Left renal cortex interstitium (tissue), 4 donors: ENCODE measurements around the gene PILRB. TPM values are rescaled to one million over a fixed set of nuclear protein-coding genes. Genes with fewer than 3 reads are reported as not detected.
"Not testable (repeated sequence)": the region's sequence is repeated elsewhere in the genome, so short reads cannot be mapped to it uniquely, and the experiment has no call there.

ENCODE experiments used
- DNase-seq, 4 donors: peaks; one replicate each; pipeline ENCODE4 v3.0.0-alpha.2; 2013; ENCODE audit warnings: low read depth in 4 of 4, low spot score in 2 of 4, missing footprints in 1 of 4
- polyA plus RNA-seq, 4 donors: library from polyadenylated mRNA; unstranded; fragments of 120-200 nt; gene quantifications; one replicate each; pipeline ENCODE4 v1.2.1, GENCODE V29; 2013; ENCODE audit not compliant: insufficient read length in 4 of 4

PILRB gene
- polyA plus RNA-seq, 4 donors: 20.6 to 64.3 (median 42.5) TPM

GRCh38 chr7:100373870-100374598 lies 16.1 kb downstream of the PILRB start:
- DNase-seq: not testable (repeated sequence)

GRCh38 chr7:100374601-100375000 lies 16.7 kb downstream of the PILRB start:
- no peak for DNase-seq

GRCh38 chr7:100376066-100376465 lies 18.1 kb downstream of the PILRB start:
- no peak for DNase-seq

- no peak for DNase-seq
Measured at GRCh38 chr7:100378114-100378755, 20.3 kb downstream of the PILRB start.

GRCh38 chr7:100380196-100380595 lies 22.3 kb downstream of the PILRB start:
- DNase-seq: no peak

GRCh38 chr7:100381531-100382233 lies 23.8 kb downstream of the PILRB start:
- not testable (repeated sequence) for DNase-seq

GRCh38 chr7:100382234-100382853 lies 24.4 kb downstream of the PILRB start:
- not testable (repeated sequence) for DNase-seq

- no peak for DNase-seq
Measured at GRCh38 chr7:100384628-100385294, 26.8 kb downstream of the PILRB start.

- DNase-seq: no peak
Measured at GRCh38 chr7:100386940-100387339, 29.0 kb downstream of the PILRB start.

GRCh38 chr7:100387695-100388094 lies 29.8 kb downstream of the PILRB start:
- no peak for DNase-seq

- DNase-seq: no peak
Measured at GRCh38 chr7:100389437-100390088, 31.6 kb downstream of the PILRB start.

- no peak for DNase-seq
Measured at GRCh38 chr7:100390286-100391009, 32.5 kb downstream of the PILRB start.

GRCh38 chr7:100393233-100393905 lies 35.5 kb downstream of the PILRB start:
- no peak for DNase-seq

GRCh38 chr7:100394077-100394476 lies 36.2 kb downstream of the PILRB start:
- no peak for DNase-seq

- no peak for DNase-seq
Measured at GRCh38 chr7:100396421-100396982, 38.6 kb downstream of the PILRB start.

GRCh38 chr7:100397315-100398081 lies 39.6 kb downstream of the PILRB start:
- DNase-seq: no peak

GRCh38 chr7:100398239-100398638 lies 40.3 kb downstream of the PILRB start:
- no peak for DNase-seq

GRCh38 chr7:100400041-100400440 lies 42.1 kb downstream of the PILRB start:
- no peak for DNase-seq
